DOHH2 (cell line): Measurements from ENCODE around the gene ALDH3A2.

Experiments used
- CTCF ChIP-seq: fragments of 200-600 bp; sonication (generic); IDR thresholded peaks from one replicate; pipeline ENCODE4 v1.5.1; 2014; ENCODE audit warnings: antibody characterized with exemption, mild to moderate bottlenecking, low read depth, low read length; ENCODE audit not compliant: poor library complexity, severe bottlenecking
- EZH2phosphoT487 ChIP-seq: fragments of 200-600 bp; sonication (generic); IDR thresholded peaks from 2 replicates; pipeline ENCODE4 v1.6.1; 2017; ENCODE audit warnings: borderline replicate concordance, mild to moderate bottlenecking, antibody characterized with exemption, low read length, moderate library complexity, mixed read lengths

DNA sequence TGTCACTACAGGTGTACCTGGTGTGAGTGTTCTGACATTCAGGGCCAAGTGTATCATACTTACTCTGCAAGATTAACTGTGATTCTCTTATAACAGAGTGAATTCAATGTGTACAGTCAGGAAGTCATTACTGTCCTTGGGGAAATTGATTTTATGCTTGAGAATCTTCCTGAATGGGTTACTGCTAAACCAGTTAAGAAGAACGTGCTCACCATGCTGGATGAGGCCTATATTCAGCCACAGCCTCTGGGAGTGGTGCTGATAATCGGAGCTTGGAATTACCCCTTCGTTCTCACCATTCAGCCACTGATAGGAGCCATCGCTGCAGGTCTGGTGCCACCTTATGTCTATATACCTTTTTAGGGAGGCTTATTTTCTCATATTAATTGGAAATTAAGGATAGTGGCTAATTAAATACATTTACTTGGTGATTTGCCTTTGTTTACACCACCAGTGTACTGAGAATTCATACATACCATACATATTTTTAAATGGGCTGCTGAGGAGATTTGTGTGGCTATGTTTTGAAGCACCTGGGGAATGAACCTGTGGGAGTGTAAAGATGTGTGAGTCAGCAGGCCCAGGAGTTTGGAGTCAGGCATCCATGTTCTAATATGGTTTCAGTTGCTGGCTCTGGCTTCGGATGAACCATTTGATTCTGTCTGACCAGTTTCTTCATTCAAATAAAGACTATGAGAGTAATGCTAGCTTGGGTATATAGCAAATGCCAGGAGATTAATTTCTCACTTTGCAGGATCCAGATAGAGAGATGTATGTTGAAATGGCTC is 3.1 kb downstream of the ALDH3A2 start:
- no peak for TF ChIP-seq CTCF
- TF ChIP-seq EZH2phosphoT487, result no peak
